Gastrocnemius medialis (tissue), 4 donors: ENCODE results near the gene CFAP57. TPM values are rescaled to one million over a fixed set of nuclear protein-coding genes. Genes with fewer than 3 reads are reported as not detected.

Source experiments
- ATAC-seq, 2 donors: fragments of 150-250 bp; one replicate each; pipeline ENCODE4 v1.9.1; 2016
- DNase-seq, 2 donors: peaks; one replicate each; pipeline ENCODE4 v3.0.0-alpha.2; 2019
- H3K27ac ChIP-seq, 4 donors: fragments of 200-600 bp; sonication (generic); 1 replicate in 1 of 4; 2 replicates in 3 of 4; pipeline ENCODE4 v1.5.1; 2016 to 2018; ENCODE audit warnings: mild to moderate bottlenecking in 2 of 4, moderate library complexity in 1 of 4
- H3K27me3 ChIP-seq, 3 donors: fragments of 200-600 bp; sonication (generic) in 2 of 3; 1 replicate in 1 of 3; 2 replicates in 2 of 3; pipeline versions ENCODE4 v1.5.1 to v1.6.0; 2016 to 2019; ENCODE audit warnings: mild to moderate bottlenecking in 1 of 3, moderate library complexity in 1 of 3
- H3K36me3 ChIP-seq, 2 donors: fragments of 200-600 bp; sonication (generic) in 1 of 2; one replicate each; pipeline ENCODE4 v1.5.1; 2017 to 2018
- H3K4me1 ChIP-seq, 2 donors: fragments of 200-600 bp; sonication (generic) in 1 of 2; one replicate each; pipeline ENCODE4 v1.5.1; 2016 to 2017; ENCODE audit warnings: mild to moderate bottlenecking in 2 of 2
- H3K4me3 ChIP-seq, 4 donors: fragments of 200-600 bp; sonication (generic) in 3 of 4; 1 replicate in 1 of 4; 2 replicates in 3 of 4; pipeline ENCODE4 v1.5.1; 2016 to 2019; ENCODE audit warnings: mild to moderate bottlenecking in 2 of 4
- H3K9me3 ChIP-seq, 3 donors: fragments of 200-600 bp; sonication (generic) in 2 of 3; 1 replicate in 1 of 3; 2 replicates in 2 of 3; pipeline ENCODE4 v1.5.1; 2016 to 2019
- CTCF ChIP-seq, 5 experiments: fragments of 450-650 bp in 3 of 5; fragments of 200-600 bp in 2 of 5; sonication (generic) in 2 of 5; IDR thresholded peaks in 4 of 5; conservative IDR thresholded peaks in 1 of 5; 1 replicate in 4 of 5; 2 replicates in 1 of 5; pipeline ENCODE4 v1.5.1; 2016 to 2019; ENCODE audit warnings: antibody characterized with exemption in 5 of 5, mild to moderate bottlenecking in 3 of 5, moderate library complexity in 3 of 5
- POLR2A ChIP-seq, 2 donors: fragments of 450-650 bp; IDR thresholded peaks; one replicate each; pipeline ENCODE4 v1.6.1; 2017; ENCODE audit warnings: antibody characterized with exemption in 2 of 2, mild to moderate bottlenecking in 2 of 2, moderate library complexity in 2 of 2
- in situ Hi-C, 4 donors: fragments of 200-750 bp; cut with MboI; loops; one replicate each; pipeline versions ENCODE4 v1.15.0 to v1.8.0; 2017; ENCODE audit warnings: low sequenced_read_pairs in 4 of 4
- intact Hi-C: fragments of 100-400 bp; cut with DNase I; formaldehyde crosslinking; loops from one replicate; pipeline ENCODE4 v1.15.1; 2023; ENCODE audit warnings: low total_unique reads
- total RNA-seq, 4 donors: library from RNA; depleted of rRNA; stranded (reverse); fragments of >200 nt; gene quantifications; one replicate each; pipeline versions ENCODE4 v1.1.0 to v1.2.3, GENCODE V29; 2016

The CFAP57 gene
- total RNA-seq, 4 donors from 2014 or later, result 0.10 to 0.13 TPM; not detected in 2

- H3K9me3 ChIP-seq, result no peaks in the 10 kb centered on the region
- peaks cover 19 to 32% of the 10 kb centered on the region in 2 donors for H3K4me1 ChIP-seq
- peak overlapping the region in 2 of 4 donors; percentile 0 to 76 for H3K27ac ChIP-seq
- DNase-seq (no peak), ATAC-seq (no peak)
- no peak for TF ChIP-seq CTCF (IDR thresholded peaks at IDR 0.05 in 4 of 5, conservative IDR thresholded peaks at IDR 0.05 in 1 of 5)
- no peak for TF ChIP-seq POLR2A (IDR thresholded peaks at IDR 0.05)
- H3K4me3 ChIP-seq, result no peak overlapping the region
- intact Hi-C loops (loop anchor here (5.0 kb wide), 1 partner anchor 59 kb away; the partner anchor contains the start of gene CDC20), in situ Hi-C loops (no loop called here)
- no peaks in the 10 kb centered on the region for H3K27me3 ChIP-seq
- no peaks in the 10 kb centered on the region for H3K36me3 ChIP-seq
These were observed 125.9 kb downstream of the CFAP57 start for GRCh38 chr1:43298055-43298454.

DNA sequence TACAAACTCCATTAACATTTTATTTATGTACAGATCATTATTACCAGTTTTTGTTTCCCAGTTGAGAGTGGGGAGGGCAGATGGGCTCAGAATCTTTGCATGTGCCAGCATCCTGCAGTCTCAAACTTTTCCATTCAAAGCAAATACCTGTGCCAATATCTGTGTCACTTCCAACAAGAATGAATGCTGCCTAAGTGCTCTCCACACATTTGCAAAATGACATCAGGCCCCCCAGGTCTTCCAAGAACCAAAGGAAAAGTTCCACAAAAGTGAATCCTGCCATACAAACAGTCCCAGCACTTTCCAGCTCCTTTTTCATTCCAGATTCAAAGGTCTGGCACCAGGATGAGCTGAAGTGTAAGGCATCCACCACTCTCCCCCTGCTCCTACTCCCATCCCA is 127.0 kb downstream of the CFAP57 start:
- DNase-seq, result no peak
- Histone ChIP-seq H3K4me1 (peaks cover 11 to 21% of the 10 kb centered on the region in 2 donors), H3K36me3 (no peaks in the 10 kb centered on the region), H3K27me3 (no peaks in the 10 kb centered on the region), H3K9me3 (no peaks in the 10 kb centered on the region), H3K27ac (peak overlapping the region; percentile 70 to 81 (median 74)), H3K4me3 (no peak overlapping the region)
- intact Hi-C loops (loop anchor here (5.0 kb wide), 1 partner anchor 58 kb away; the partner anchor contains the start of gene CDC20), in situ Hi-C loops (no loop called here)
- ATAC-seq, result no peak
- TF ChIP-seq CTCF (IDR thresholded peaks at IDR 0.05 in 4 of 5, conservative IDR thresholded peaks at IDR 0.05 in 1 of 5) (no peak), POLR2A (IDR thresholded peaks at IDR 0.05) (no peak)

GRCh38 chr1:43300378-43301094 is 128.4 kb downstream of the CFAP57 start, which contains the start of gene TIE1:
TSS of gene TIE1 (plus strand) at chr1:43300982. CDS start at chr1:43301072, 90 bp downstream.
- TF ChIP-seq POLR2A (IDR thresholded peaks at IDR 0.05), result peak; percentile 33 to 64
- TF ChIP-seq CTCF (IDR thresholded peaks at IDR 0.05 in 4 of 5, conservative IDR thresholded peaks at IDR 0.05 in 1 of 5), result no peak
- Histone ChIP-seq H3K27me3 (no peaks in the 10 kb centered on the region), H3K27ac (peak within 1 kb of the TSS; percentile 70 to 81 (median 74)), H3K4me3 (peak within 1 kb of the TSS; percentile 47 to 54 (median 48)), H3K4me1 (peaks cover 0 to 8% of the 10 kb centered on the region in 2 donors), H3K9me3 (no peaks in the 10 kb centered on the region), H3K36me3 (no peaks in the 10 kb centered on the region)
- ATAC-seq (peak; percentile 45 to 69), DNase-seq (no peak)
- intact Hi-C loops, result loop anchor here (5.0 kb wide), 1 partner anchor 63 kb away; no protein-coding TSS in a partner anchor
- in situ Hi-C loops, result no loop called here

GRCh38 chr1:43302201-43302600 is 130.1 kb downstream of the CFAP57 start:
- intact Hi-C loops (loop anchor here (5.0 kb wide), 1 partner anchor 65 kb away; no protein-coding TSS in a partner anchor), in situ Hi-C loops (no loop called here)
- H3K27ac ChIP-seq, result peak overlapping the region; percentile 70 to 81 (median 74)
- peak overlapping the region; percentile 47 to 54 (median 48) for H3K4me3 ChIP-seq
- H3K4me1 ChIP-seq, result no peaks in the 10 kb centered on the region
- DNase-seq (no peak), ATAC-seq (no peak)
- TF ChIP-seq POLR2A (IDR thresholded peaks at IDR 0.05) (no peak), CTCF (IDR thresholded peaks at IDR 0.05 in 4 of 5, conservative IDR thresholded peaks at IDR 0.05 in 1 of 5) (no peak)
- H3K36me3 ChIP-seq, result no peaks in the 10 kb centered on the region
- no peaks in the 10 kb centered on the region for H3K9me3 ChIP-seq
- H3K27me3 ChIP-seq, result no peaks in the 10 kb centered on the region
